ENCODE results near the gene ZNHIT1. TPM values are rescaled to one million over a fixed set of nuclear protein-coding genes. Genes with fewer than 3 reads are reported as not detected.

ZNHIT1 gene
- total and polyA plus RNA-seq, 3 donors from 2014 or later = 48.3 to 58.4 (median 57.8) TPM

- H3K36me3 ChIP-seq (ENCODE audit: low read depth, missing control alignments) = no peaks in the 10 kb centered on the region
- no peak for TF ChIP-seq POLR2A (IDR thresholded peaks at IDR 0.05)
- no peak for TF ChIP-seq CTCF (IDR thresholded peaks at IDR 0.05)
- peak overlapping the region in 1 of 2 donors; percentile 17 for H3K4me3 ChIP-seq
- no peak overlapping the region for H3K27ac ChIP-seq
- intact Hi-C loops (cut with DNase I; ENCODE audit: low total_unique reads) = no loop called here
- no peaks in the 10 kb centered on the region for H3K9me3 ChIP-seq
- 2 to 3% methylated on average over 6 to 21 of the region's 27 CpGs for WGBS, 2 donors
- peaks cover 8% of the 10 kb centered on the region for H3K4me1 ChIP-seq
- no peak for DNase-seq
- no peaks in the 10 kb centered on the region for H3K27me3 ChIP-seq
These were observed 38.3 kb upstream of the ZNHIT1 start for GRCh38 chr7:101179713-101180112.

GRCh38 chr7:101180130-101180755 is 37.7 kb upstream of the ZNHIT1 start, which contains the start of gene NAT16:
Gene NAT16, minus strand, starts transcription at chr7:101180293. Its CDS starts 5,486 bp downstream, at chr7:101174807.
- TF ChIP-seq CTCF (IDR thresholded peaks at IDR 0.05) (no peak), POLR2A (IDR thresholded peaks at IDR 0.05) (no peak)
- no peak for DNase-seq
- intact Hi-C loops (cut with DNase I; ENCODE audit: low total_unique reads) = no loop called here
- Histone ChIP-seq H3K27ac (no peak within 1 kb of the TSS), H3K4me1 (peaks cover 8% of the 10 kb centered on the region), H3K9me3 (no peaks in the 10 kb centered on the region), H3K4me3 (peak within 1 kb of the TSS in 1 of 2 donors; percentile 17), H3K36me3 (ENCODE audit: low read depth, missing control alignments) (no peaks in the 10 kb centered on the region), H3K27me3 (no peaks in the 10 kb centered on the region)
- WGBS, 2 donors = 4 to 7% methylated on average over 4 to 56 of the region's 56 CpGs

- Histone ChIP-seq H3K36me3 (ENCODE audit: low read depth, missing control alignments) (no peaks in the 10 kb centered on the region), H3K27ac (no peak overlapping the region), H3K9me3 (no peaks in the 10 kb centered on the region), H3K27me3 (no peaks in the 10 kb centered on the region), H3K4me3 (no peak overlapping the region), H3K4me1 (no peaks in the 10 kb centered on the region)
- DNase-seq = no peak
- intact Hi-C loops (cut with DNase I; ENCODE audit: low total_unique reads) = no loop called here
- TF ChIP-seq POLR2A (IDR thresholded peaks at IDR 0.05) = no peak
- TF ChIP-seq CTCF (IDR thresholded peaks at IDR 0.05) = no peak
- 43 to 57% methylated on average over 4 to 5 of the region's 5 CpGs for WGBS, 2 donors
These were observed 32.6 kb upstream of the ZNHIT1 start for GRCh38 chr7:101185258-101185839.

- H3K4me3 ChIP-seq = no peak overlapping the region
- no peak for DNase-seq
- intact Hi-C loops (cut with DNase I; ENCODE audit: low total_unique reads) = no loop called here
- 72 to 79% methylated on average over 6 of the region's 6 CpGs for WGBS, 2 donors
- H3K27me3 ChIP-seq = no peaks in the 10 kb centered on the region
- TF ChIP-seq POLR2A (IDR thresholded peaks at IDR 0.05) = no peak
- no peak for TF ChIP-seq CTCF (IDR thresholded peaks at IDR 0.05)
- no peaks in the 10 kb centered on the region for H3K4me1 ChIP-seq
- H3K27ac ChIP-seq = no peak overlapping the region
- no peaks in the 10 kb centered on the region for H3K36me3 ChIP-seq (ENCODE audit: low read depth, missing control alignments)
- H3K9me3 ChIP-seq = no peaks in the 10 kb centered on the region
These were observed 31.8 kb upstream of the ZNHIT1 start for GRCh38 chr7:101186194-101186593.

All from testis (tissue), 3 donors.